ENCODE results near the gene ACTR1A.

The ACTR1A gene

DNA sequence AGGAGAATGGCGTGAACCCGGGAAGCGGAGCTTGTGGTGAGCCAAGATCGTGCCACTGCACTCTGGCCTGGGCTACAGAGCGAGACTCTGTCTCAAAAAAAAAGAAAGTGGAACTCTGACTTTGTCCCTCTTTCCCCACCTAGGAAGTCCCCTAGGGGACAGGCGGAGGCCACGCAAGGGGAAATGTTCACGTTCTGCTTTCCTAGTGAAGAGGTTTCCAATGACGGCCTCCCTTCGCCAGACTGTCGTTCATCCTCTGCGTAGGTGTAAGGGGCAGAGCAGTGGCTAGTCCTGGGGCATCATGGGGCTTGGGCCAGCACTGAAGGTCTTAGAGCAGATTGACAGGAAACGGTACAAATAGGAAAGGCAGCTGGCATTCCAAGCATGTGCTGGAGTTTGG lies 31.8 kb upstream of the ACTR1A start:
- DNase-seq (ENCODE audit: low read depth in 1 of 2, low spot score in 1 of 2): no peak
- in situ Hi-C loops (cut with HindIII; ENCODE audit: low pct_unique_long_range_greater_than_20kb, low sequenced_read_pairs): no loop called here
- TF ChIP-seq JUND (IDR thresholded peaks at IDR 0.05; ENCODE audit: low read depth): no peak

- DNase-seq (ENCODE audit: low read depth in 1 of 2, low spot score in 1 of 2): no peak
- no peak for TF ChIP-seq JUND (IDR thresholded peaks at IDR 0.05; ENCODE audit: low read depth)
- in situ Hi-C loops (cut with HindIII; ENCODE audit: low pct_unique_long_range_greater_than_20kb, low sequenced_read_pairs): no loop called here
Measured at GRCh38 chr10:102527546-102527945, 25.0 kb upstream of the ACTR1A start.

- in situ Hi-C loops (cut with HindIII; ENCODE audit: low pct_unique_long_range_greater_than_20kb, low sequenced_read_pairs): no loop called here
- TF ChIP-seq JUND (IDR thresholded peaks at IDR 0.05; ENCODE audit: low read depth): no peak
- no peak for DNase-seq (ENCODE audit: low read depth in 1 of 2, low spot score in 1 of 2)
Measured at GRCh38 chr10:102524746-102525145, 22.2 kb upstream of the ACTR1A start.

DNA sequence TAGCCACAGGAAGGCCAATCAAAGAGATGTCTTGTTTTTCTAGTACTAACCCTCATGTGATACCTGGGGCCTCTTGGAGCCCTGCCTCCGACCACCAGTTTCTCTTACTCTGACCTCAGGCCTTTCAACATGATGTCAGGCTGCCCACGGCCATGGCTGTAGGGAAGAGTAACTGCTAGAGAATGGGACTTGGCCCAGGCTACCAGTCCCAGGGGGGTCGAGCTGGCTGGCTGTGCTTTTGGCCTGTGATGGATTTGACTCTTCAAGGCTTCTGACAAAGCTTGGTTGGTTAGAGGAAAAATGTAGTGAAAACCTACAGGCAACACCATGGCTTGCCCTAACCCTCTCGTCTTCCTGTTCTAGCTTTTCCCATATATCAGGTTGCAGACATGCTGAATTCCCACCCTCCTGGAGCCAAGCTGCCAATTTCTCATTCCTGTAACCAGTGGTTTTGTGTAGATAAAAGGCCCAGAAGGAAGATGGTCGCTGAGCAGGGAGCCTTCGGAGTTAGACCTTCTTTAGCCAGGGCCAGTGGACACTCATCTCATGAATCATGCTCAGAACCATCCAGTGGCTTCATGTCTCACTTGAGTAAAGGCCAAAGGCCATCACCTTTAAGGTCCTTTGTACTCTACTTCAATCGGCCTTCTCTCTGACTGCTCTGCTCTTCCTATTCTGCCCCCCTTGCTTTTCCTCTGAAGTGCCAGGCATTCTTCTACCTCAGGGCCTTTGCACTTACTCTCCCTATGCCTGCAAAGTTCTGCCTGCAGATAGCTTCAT lies 20.9 kb upstream of the ACTR1A start:
- DNase-seq (ENCODE audit: low read depth in 1 of 2, low spot score in 1 of 2): no peak
- TF ChIP-seq JUND (IDR thresholded peaks at IDR 0.05; ENCODE audit: low read depth): no peak
- in situ Hi-C loops (cut with HindIII; ENCODE audit: low pct_unique_long_range_greater_than_20kb, low sequenced_read_pairs): no loop called here

DNA sequence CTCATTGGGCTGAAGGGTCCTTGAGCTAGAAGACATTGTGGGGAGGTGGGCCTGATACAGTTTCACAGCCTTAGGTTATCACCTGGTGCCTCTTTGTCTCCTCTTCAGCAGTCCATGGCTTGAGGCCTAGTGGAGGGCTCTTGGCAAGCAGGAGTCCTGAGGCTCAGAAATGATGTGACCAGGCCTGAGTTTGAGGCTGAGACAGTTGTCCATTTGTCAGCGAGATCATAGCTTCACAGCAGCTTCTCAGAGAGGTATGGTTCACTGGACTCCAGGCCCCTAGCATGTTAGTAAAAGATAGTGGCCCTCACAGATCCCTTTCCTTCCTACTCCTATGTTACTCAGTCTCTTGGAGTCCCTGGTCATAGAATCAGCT lies 20.4 kb upstream of the ACTR1A start:
- in situ Hi-C loops (cut with HindIII; ENCODE audit: low pct_unique_long_range_greater_than_20kb, low sequenced_read_pairs): no loop called here
- DNase-seq (ENCODE audit: low read depth in 1 of 2, low spot score in 1 of 2): no peak
- TF ChIP-seq JUND (IDR thresholded peaks at IDR 0.05; ENCODE audit: low read depth): no peak

GRCh38 chr10:102519246-102519825 lies 16.8 kb upstream of the ACTR1A start:
- no peak for DNase-seq (ENCODE audit: low read depth in 1 of 2, low spot score in 1 of 2)
- in situ Hi-C loops (cut with HindIII; ENCODE audit: low pct_unique_long_range_greater_than_20kb, low sequenced_read_pairs): no loop called here
- no peak for TF ChIP-seq JUND (IDR thresholded peaks at IDR 0.05; ENCODE audit: low read depth)

- TF ChIP-seq JUND (IDR thresholded peaks at IDR 0.05; ENCODE audit: low read depth): no peak
- in situ Hi-C loops (cut with HindIII; ENCODE audit: low pct_unique_long_range_greater_than_20kb, low sequenced_read_pairs): no loop called here
- no peak for DNase-seq (ENCODE audit: low read depth in 1 of 2, low spot score in 1 of 2)
Measured at GRCh38 chr10:102517553-102517952, 15.0 kb upstream of the ACTR1A start.

DNA sequence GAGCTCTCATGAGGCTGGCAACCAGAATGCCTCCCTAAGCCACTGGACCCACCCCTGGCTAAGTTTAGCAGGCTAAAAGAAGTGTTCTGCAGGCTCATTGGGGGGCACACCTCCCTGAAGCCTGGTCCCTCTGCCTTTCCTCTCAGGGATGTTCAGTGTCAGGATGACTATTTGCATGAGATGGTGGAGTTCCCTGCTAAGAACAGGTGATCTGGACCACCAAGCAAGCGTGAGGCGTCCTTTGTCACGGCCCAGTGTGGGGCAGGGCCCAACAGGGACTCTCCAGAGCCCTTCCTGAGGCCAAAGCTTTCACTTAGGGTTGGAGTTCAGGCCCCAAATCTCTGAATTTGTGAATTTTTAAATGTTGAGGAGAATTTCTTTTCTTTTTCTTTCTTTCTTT lies 13.2 kb upstream of the ACTR1A start:
- in situ Hi-C loops (cut with HindIII; ENCODE audit: low pct_unique_long_range_greater_than_20kb, low sequenced_read_pairs): no loop called here
- TF ChIP-seq JUND (IDR thresholded peaks at IDR 0.05; ENCODE audit: low read depth): no peak
- DNase-seq (ENCODE audit: low read depth in 1 of 2, low spot score in 1 of 2): no peak

GRCh38 chr10:102514487-102515311 lies 12.2 kb upstream of the ACTR1A start:
- no peak for DNase-seq (ENCODE audit: low read depth in 1 of 2, low spot score in 1 of 2)
- no peak for TF ChIP-seq JUND (IDR thresholded peaks at IDR 0.05; ENCODE audit: low read depth)
- in situ Hi-C loops (cut with HindIII; ENCODE audit: low pct_unique_long_range_greater_than_20kb, low sequenced_read_pairs): no loop called here

- in situ Hi-C loops (cut with HindIII; ENCODE audit: low pct_unique_long_range_greater_than_20kb, low sequenced_read_pairs): no loop called here
- TF ChIP-seq JUND (IDR thresholded peaks at IDR 0.05; ENCODE audit: low read depth): no peak
- DNase-seq (ENCODE audit: low read depth in 1 of 2, low spot score in 1 of 2): no peak
Measured at GRCh38 chr10:102511583-102512274, 9.2 kb upstream of the ACTR1A start.

DNA sequence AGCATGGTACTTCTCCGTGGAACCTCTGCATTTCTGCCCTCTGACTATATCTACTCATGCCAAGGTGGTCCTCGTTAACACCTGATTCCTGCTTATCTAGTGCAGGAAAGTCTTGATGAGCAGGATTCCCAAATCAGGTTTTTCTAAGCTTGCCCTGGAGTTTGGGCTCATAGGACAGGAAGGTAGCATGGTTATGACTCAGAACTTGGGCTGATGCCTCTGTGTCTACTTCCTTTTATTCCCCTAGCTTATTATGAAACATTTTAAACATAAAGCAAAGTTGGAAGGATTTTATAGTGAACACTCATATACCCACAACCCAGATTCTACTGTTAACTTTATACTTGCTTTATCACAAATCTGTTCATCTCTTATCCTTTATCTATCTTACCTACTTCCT lies 6.9 kb upstream of the ACTR1A start:
- TF ChIP-seq JUND (IDR thresholded peaks at IDR 0.05; ENCODE audit: low read depth): no peak
- no peak for DNase-seq (ENCODE audit: low read depth in 1 of 2, low spot score in 1 of 2)
- in situ Hi-C loops (cut with HindIII; ENCODE audit: low pct_unique_long_range_greater_than_20kb, low sequenced_read_pairs): no loop called here

GRCh38 chr10:102508506-102508905 lies 6.0 kb upstream of the ACTR1A start:
- DNase-seq (ENCODE audit: low read depth in 1 of 2, low spot score in 1 of 2): no peak
- in situ Hi-C loops (cut with HindIII; ENCODE audit: low pct_unique_long_range_greater_than_20kb, low sequenced_read_pairs): no loop called here
- no peak for TF ChIP-seq JUND (IDR thresholded peaks at IDR 0.05; ENCODE audit: low read depth)

Data from T47D (cell line).